HG02884 (cell line): ENCODE measurements around the gene ATP6AP1.
A peak's percentile ranks its signal among the peaks of the same experiment; 100 is the strongest.
"Not testable (repeated sequence)": the region's sequence is repeated elsewhere in the genome, so short reads cannot be mapped to it uniquely, and the experiment has no call there.

Experiments used
- ATAC-seq: cut with Tn5 transposase; IDR thresholded peaks from one replicate; pipeline ENCODE4 v1.9.1; 2021; ENCODE audit warnings: mild to moderate bottlenecking, moderate library complexity; ENCODE audit not compliant: unreplicated experiment

The ATP6AP1 gene

GRCh38 chrX:154399527-154400368 lies 28.7 kb upstream of the ATP6AP1 start:
- no peak for ATAC-seq

- ATAC-seq = not testable (repeated sequence)
These were observed 28.1 kb upstream of the ATP6AP1 start for GRCh38 chrX:154400369-154400817.

GRCh38 chrX:154401045-154401799 lies 27.3 kb upstream of the ATP6AP1 start:
- no peak for ATAC-seq

- ATAC-seq = no peak
These were observed 26.4 kb upstream of the ATP6AP1 start for GRCh38 chrX:154401918-154402621.

- no peak for ATAC-seq
These were observed 25.8 kb upstream of the ATP6AP1 start for GRCh38 chrX:154402622-154403127.

GRCh38 chrX:154403192-154403591 lies 25.3 kb upstream of the ATP6AP1 start:
- no peak for ATAC-seq

GRCh38 chrX:154403858-154404257 lies 24.6 kb upstream of the ATP6AP1 start:
- ATAC-seq = no peak

GRCh38 chrX:154404625-154405192 lies 23.8 kb upstream of the ATP6AP1 start:
- no peak for ATAC-seq

GRCh38 chrX:154408659-154409221 lies 19.7 kb upstream of the ATP6AP1 start:
- no peak for ATAC-seq

GRCh38 chrX:154409222-154409871 lies 19.1 kb upstream of the ATP6AP1 start, which contains the start of gene DNASE1L1:
Gene DNASE1L1, minus strand, starts transcription at chrX:154409254. Its CDS starts 3,686 bp downstream, at chrX:154405568.
- no peak for ATAC-seq

- ATAC-seq = peak; percentile 46
These were observed 16.5 kb upstream of the ATP6AP1 start for GRCh38 chrX:154411981-154412340.

- no peak for ATAC-seq
These were observed 16.0 kb upstream of the ATP6AP1 start for GRCh38 chrX:154412468-154412867.

- no peak for ATAC-seq
These were observed 15.3 kb upstream of the ATP6AP1 start for GRCh38 chrX:154413142-154413541.

GRCh38 chrX:154417157-154417556 lies 11.3 kb upstream of the ATP6AP1 start:
- ATAC-seq = no peak

GRCh38 chrX:154419189-154419588 lies 9.3 kb upstream of the ATP6AP1 start:
- ATAC-seq = no peak

GRCh38 chrX:154419688-154420401 lies 8.6 kb upstream of the ATP6AP1 start:
- no peak for ATAC-seq

- ATAC-seq = no peak
These were observed 8.1 kb upstream of the ATP6AP1 start for GRCh38 chrX:154420402-154420756.

- ATAC-seq = no peak
These were observed 1.3 kb upstream of the ATP6AP1 start for GRCh38 chrX:154426916-154427770.
